HG03460 (cell line): ENCODE data around the gene SCAMP5.

Experiments used
- ATAC-seq: cut with Tn5 transposase; IDR thresholded peaks from one replicate; pipeline ENCODE4 v1.9.1; 2021; ENCODE audit not compliant: unreplicated experiment

SCAMP5 gene

GRCh38 chr15:74976159-74976558 lies 19.2 kb upstream of the SCAMP5 start:
- ATAC-seq = no peak

GRCh38 chr15:74977599-74977998 lies 17.8 kb upstream of the SCAMP5 start:
- no peak for ATAC-seq

GRCh38 chr15:74978077-74978476 lies 17.3 kb upstream of the SCAMP5 start:
- no peak for ATAC-seq

- no peak for ATAC-seq
Observed at GRCh38 chr15:74978503-74978902, 16.9 kb upstream of the SCAMP5 start.

GRCh38 chr15:74982183-74982582 lies 13.2 kb upstream of the SCAMP5 start:
- ATAC-seq = no peak

GRCh38 chr15:74983725-74984231 lies 11.6 kb upstream of the SCAMP5 start:
- peak; percentile 67 for ATAC-seq

GRCh38 chr15:74988007-74988800 lies 7.2 kb upstream of the SCAMP5 start:
- ATAC-seq = no peak

- no peak for ATAC-seq
Observed at GRCh38 chr15:74989527-74989926, 5.8 kb upstream of the SCAMP5 start.

- ATAC-seq = no peak
Observed at GRCh38 chr15:74992619-74993018, 2.7 kb upstream of the SCAMP5 start.

GRCh38 chr15:74994236-74994635 lies 1.1 kb upstream of the SCAMP5 start:
- ATAC-seq = no peak

- no peak for ATAC-seq
Observed at GRCh38 chr15:74994685-74995084, 678 bp upstream of the SCAMP5 start.

GRCh38 chr15:74995779-74996765 lies 709 bp downstream of the SCAMP5 start:
- ATAC-seq = no peak

- no peak for ATAC-seq
Observed at GRCh38 chr15:74997141-74997540, 1.8 kb downstream of the SCAMP5 start.

- ATAC-seq = no peak
Observed at GRCh38 chr15:74997543-74997942, 2.2 kb downstream of the SCAMP5 start.

GRCh38 chr15:75001310-75001709 lies 5.9 kb downstream of the SCAMP5 start:
- no peak for ATAC-seq

GRCh38 chr15:75002398-75002797 lies 7.0 kb downstream of the SCAMP5 start:
- ATAC-seq = no peak

- ATAC-seq = no peak
Observed at GRCh38 chr15:75007216-75007615, 11.9 kb downstream of the SCAMP5 start.

- ATAC-seq = peak; percentile 26
Observed at GRCh38 chr15:75008221-75008625, 12.9 kb downstream of the SCAMP5 start.

- peak; percentile 84 for ATAC-seq
Observed at GRCh38 chr15:75008629-75009326, 13.4 kb downstream of the SCAMP5 start.

- no peak for ATAC-seq
Observed at GRCh38 chr15:75016431-75016830, 21.1 kb downstream of the SCAMP5 start.

GRCh38 chr15:75019916-75020315 lies 24.6 kb downstream of the SCAMP5 start:
- ATAC-seq = no peak
